Stimulated activated CD8-positive, alpha-beta memory T cell treated with anti-CD3 and anti-CD28 coated beads, Interleukin-2, amount 100 ng/mL, for 48 hours (primary cell): ENCODE results near the gene MCAT.
A peak's percentile ranks its signal among the peaks of the same experiment; 100 is the strongest.
"Not testable (repeated sequence)": the region's sequence is repeated elsewhere in the genome, so short reads cannot be mapped to it uniquely, and the experiment has no call there.

Source experiments
- DNase-seq, 2 donors: peaks; one replicate each; pipeline ENCODE4 v3.0.0-alpha.2; 2020; ENCODE audit warnings: low read depth in 2 of 2

The MCAT gene

GRCh38 chr22:43127166-43127908 is 15.9 kb downstream of the MCAT start:
- DNase-seq, result no peak

- DNase-seq, result no peak
These were observed 16.6 kb downstream of the MCAT start for GRCh38 chr22:43126501-43127165.

GRCh38 chr22:43118953-43119458 is 24.2 kb downstream of the MCAT start:
- no peak for DNase-seq

- DNase-seq, result no peak
These were observed 25.0 kb downstream of the MCAT start for GRCh38 chr22:43118024-43118849.

- DNase-seq, result no peak
These were observed 26.3 kb downstream of the MCAT start for GRCh38 chr22:43116932-43117331.

- no peak for DNase-seq
These were observed 28.2 kb downstream of the MCAT start for GRCh38 chr22:43114958-43115357.

GRCh38 chr22:43113526-43114251 is 29.5 kb downstream of the MCAT start:
- DNase-seq, result no peak

GRCh38 chr22:43110927-43111623 is 32.1 kb downstream of the MCAT start:
- DNase-seq, result no peak

GRCh38 chr22:43110444-43110926 is 32.7 kb downstream of the MCAT start, which contains the start of gene BIK:
TSS of gene BIK (plus strand) at chr22:43110750. CDS start at chr22:43124023, 13,273 bp downstream.
- peak in 1 of 2 donors; percentile 36 for DNase-seq

- DNase-seq, result no peak
These were observed 33.2 kb downstream of the MCAT start for GRCh38 chr22:43109921-43110443.

- DNase-seq, result no peak
These were observed 33.7 kb downstream of the MCAT start for GRCh38 chr22:43109511-43109910.

- no peak for DNase-seq
These were observed 36.9 kb downstream of the MCAT start for GRCh38 chr22:43106302-43106701.

GRCh38 chr22:43104950-43105349 is 38.2 kb downstream of the MCAT start:
- not testable (repeated sequence) for DNase-seq

GRCh38 chr22:43104056-43104625 is 39.1 kb downstream of the MCAT start:
- DNase-seq, result not testable (repeated sequence)

GRCh38 chr22:43101306-43101705 is 41.9 kb downstream of the MCAT start:
- no peak for DNase-seq

GRCh38 chr22:43100225-43100624 is 43.0 kb downstream of the MCAT start:
- no peak for DNase-seq

GRCh38 chr22:43099095-43099494 is 44.1 kb downstream of the MCAT start:
- no peak for DNase-seq

- no peak for DNase-seq
These were observed 44.8 kb downstream of the MCAT start for GRCh38 chr22:43098356-43098755.

- no peak for DNase-seq
These were observed 46.8 kb downstream of the MCAT start for GRCh38 chr22:43096420-43096819.

GRCh38 chr22:43094551-43094950 is 48.6 kb downstream of the MCAT start:
- no peak for DNase-seq
